Germinal center (tissue), 1 donor: ENCODE measurements around the gene SOHLH1.

Source experiments
- DNase-seq: peaks from one replicate; pipeline ENCODE4 v3.0.0; 2012; ENCODE audit warnings: mixed read lengths, low spot score

The SOHLH1 gene

DNA sequence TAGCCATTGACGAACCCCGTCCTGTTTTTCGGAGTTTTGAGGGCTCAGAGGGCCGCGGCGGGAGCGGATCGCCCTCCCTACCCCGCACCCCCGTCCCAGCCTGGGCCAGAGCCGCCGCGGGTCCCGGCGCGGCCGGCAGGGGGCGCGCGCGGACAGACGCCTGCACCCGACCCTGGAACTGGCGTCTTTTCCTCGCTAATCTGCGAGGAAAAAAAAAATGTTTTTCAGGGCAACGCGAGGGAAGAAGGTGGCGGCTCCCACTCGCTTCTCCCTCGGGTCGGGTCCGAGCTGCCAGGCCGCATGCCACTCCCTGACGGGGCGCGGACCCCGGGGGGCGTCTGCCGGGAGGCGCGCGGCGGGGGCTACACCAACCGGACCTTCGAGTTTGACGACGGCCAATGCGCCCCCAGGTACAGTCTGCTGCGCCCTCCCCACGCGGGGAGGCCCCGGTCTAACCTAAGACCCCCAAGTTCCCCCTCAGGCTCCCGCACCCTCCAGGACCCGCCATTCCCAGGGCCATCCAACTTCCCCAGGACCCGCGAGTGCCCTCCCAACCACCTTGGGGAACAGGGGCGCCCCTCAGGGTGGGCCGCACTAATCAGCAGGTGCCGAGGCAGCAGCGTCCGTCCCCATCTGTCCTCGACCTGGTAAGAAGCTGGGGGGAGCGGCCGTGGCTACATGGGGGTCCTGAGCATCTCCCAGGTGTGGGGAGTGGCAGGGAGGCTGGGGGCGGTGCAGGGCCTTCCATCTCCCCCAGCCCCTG, 2.9 kb upstream of the SOHLH1 start, which contains the start of gene KCNT1:
TSS of gene KCNT1 (plus strand) at position 227 of the 763 bp plus-strand sequence. CDS start at position 301, 74 bp downstream.
- peak; percentile 85 for DNase-seq

GRCh38 chr9:135701067-135701958, 2.0 kb upstream of the SOHLH1 start:
- DNase-seq = no peak

GRCh38 chr9:135700525-135700924, 1.2 kb upstream of the SOHLH1 start:
- no peak for DNase-seq

DNA sequence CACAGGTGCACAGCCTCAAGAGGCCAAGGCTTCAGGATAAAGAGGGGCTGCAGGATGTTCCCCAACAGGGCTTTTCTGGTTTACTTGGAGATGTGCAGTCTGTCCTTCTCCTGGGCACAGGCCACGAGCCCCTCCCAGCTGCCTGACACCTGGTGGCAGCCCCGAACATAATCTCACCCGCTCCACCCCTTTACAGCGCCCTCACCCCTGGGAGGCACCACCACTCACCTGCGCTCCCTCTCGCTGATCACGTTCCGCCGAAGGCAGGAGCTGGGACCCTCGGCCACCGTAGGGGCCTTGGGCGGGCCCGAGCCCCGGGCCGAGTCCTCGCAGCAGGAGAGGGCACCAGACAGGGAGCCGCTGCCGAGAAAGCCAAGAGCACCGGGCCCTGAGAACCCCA, 514 bp downstream of the SOHLH1 start:
- DNase-seq = no peak

DNA sequence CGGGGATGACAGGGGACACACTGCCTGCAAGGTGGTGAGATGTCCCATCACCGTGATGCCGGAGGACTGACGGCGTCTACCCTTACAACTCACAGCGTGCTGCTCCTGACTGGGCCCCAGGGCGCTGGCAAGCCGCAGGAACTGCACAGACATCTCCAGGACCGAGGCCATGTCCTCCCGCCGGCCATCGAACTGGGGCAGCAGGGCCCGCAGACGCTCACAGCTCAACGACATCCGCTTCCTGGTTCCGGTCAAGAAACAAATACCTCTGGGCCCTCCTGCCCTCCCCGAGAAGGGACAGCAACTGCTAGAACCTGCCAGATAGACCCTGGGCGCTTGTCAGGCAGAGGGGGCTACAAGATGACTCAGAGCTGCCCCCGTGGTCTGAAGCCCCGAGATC, 1.0 kb downstream of the SOHLH1 start:
- DNase-seq = no peak

DNA sequence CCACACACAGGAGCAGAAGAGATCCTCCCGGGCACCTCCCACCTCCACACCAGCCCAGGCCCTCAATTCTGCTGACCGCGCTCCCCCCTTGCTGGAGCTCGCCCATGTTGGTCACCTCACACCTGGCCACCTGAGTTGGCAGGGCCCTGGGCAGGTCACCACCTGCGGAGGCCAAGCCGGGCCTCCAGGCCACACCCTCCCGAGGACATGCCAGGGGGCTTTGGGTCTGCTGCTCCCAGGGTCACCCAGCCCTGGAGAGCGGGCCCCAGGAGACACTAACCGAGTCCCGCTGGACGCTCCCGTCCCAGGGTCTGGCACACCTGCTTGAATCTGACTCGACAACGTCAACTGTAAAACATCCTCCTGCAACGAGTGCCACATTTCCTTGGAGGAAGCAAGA, 2.1 kb downstream of the SOHLH1 start:
- DNase-seq = no peak

GRCh38 chr9:135696446-135696845, 2.8 kb downstream of the SOHLH1 start:
- DNase-seq = no peak

DNA sequence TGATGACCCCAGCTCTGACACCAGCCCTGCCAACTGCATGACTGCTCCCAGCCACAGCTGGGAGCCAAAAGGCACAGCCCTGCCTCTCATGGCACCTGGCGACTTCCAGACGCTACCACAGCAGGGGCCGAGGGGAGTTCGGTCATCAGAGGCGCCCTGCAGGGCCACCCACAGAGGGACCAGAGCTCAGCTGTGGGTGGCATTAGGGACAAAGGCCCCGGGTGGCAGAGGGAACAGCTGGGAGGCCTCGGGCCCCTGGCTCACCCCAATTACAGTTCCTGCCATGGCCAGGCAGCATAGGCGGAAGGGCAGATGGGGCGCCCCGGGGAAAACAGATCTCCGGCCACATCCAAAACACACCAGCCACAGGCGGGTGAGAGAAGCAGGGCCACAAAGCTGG, 3.6 kb downstream of the SOHLH1 start:
- DNase-seq = no peak

- DNase-seq = no peak
These were observed 4.2 kb downstream of the SOHLH1 start for GRCh38 chr9:135695036-135695435.

GRCh38 chr9:135694414-135694813, 4.9 kb downstream of the SOHLH1 start:
- no peak for DNase-seq

DNA sequence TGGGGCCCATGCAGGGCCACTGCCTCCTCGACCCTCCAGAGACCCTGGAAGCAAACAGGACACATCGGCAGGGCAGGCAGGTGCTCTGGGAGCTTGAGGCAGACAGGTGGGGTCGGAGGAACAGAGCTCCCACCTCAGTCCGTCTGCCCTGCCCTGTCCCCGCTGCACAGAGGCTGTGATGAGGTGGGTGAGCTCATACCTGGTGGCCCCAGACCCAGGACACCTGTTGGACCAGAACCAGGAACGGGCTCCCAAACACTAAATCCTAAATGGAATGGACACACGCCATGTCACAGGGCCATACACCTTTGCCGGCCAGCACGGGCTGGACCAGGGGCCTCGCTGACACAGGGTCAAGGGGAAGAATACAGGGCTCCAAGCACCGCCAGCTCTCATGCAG, 5.5 kb downstream of the SOHLH1 start:
- DNase-seq = no peak

- no peak for DNase-seq
These were observed 6.0 kb downstream of the SOHLH1 start for GRCh38 chr9:135693265-135693664.

DNA sequence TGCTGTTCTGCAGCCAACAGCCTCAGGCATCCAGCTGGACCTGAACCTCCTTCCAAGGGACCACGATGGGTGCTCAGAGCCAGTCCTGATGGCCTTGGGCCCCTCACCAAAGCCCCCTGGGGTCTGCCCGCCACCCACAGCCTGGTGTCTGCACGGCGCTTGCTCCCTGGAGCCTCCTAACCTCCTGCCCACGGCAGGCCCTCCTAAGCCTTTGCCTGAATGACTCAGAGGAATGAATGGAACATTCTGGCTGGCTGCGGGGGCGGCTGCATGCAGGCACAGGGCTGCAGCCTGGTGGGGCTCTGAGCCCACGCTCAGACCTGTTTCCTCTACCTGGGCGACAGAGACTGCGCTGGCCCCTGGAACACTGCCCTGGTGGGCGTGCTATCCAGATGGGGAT, 6.9 kb downstream of the SOHLH1 start:
- DNase-seq = no peak

DNA sequence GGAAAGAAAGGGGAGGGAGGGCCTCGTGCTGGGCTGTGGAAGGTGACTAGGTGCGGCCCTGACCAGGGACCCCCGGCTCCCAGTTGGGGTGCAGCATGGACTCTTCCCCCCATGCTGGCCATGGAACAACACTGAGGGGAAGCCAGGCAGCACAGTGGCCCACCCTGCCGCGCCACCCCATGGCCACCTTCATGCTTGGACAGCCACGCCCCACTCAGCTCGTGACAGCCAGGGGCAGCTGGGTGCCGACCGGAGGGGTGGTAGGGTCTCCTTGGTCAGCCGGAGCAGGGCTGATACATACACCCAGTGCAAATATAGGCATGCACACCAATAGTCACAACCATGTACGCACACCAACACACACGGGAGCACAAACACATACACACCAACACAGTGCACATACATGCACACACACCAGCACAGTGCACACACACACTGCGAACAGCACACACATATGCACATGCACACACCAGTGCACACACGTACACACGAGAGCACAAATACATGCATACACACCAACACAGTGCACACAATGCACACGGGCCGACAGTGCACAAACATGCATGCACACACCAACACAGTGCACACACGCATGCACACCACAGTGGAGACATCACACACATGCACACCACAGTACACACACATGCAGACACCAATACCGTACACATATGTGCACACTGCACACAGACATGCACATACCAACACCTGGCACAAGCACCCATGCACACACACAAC, 8.3 kb downstream of the SOHLH1 start:
- DNase-seq = no peak

DNA sequence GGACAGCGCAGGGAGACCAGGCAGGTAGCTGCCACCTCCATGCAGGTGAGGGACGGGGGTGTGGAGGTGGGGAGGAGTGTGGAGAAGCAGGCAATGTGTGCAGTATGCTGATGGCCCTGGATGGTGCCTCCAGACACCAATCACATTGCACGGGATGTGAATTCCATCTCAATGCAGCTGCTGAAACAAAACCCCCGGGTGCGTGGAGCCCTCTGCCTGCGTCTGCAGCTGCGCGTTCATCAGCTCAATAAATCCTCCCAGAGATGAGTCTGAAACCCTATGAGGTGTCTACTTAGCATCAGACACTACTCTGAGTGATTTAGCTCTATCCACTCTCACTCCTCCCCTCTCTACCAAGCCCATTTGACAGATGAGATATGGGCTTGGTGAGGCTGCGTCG, 10.3 kb downstream of the SOHLH1 start:
- no peak for DNase-seq

GRCh38 chr9:135687216-135687615, 12.1 kb downstream of the SOHLH1 start:
- DNase-seq = no peak

GRCh38 chr9:135684691-135685090, 14.6 kb downstream of the SOHLH1 start:
- DNase-seq = no peak

DNA sequence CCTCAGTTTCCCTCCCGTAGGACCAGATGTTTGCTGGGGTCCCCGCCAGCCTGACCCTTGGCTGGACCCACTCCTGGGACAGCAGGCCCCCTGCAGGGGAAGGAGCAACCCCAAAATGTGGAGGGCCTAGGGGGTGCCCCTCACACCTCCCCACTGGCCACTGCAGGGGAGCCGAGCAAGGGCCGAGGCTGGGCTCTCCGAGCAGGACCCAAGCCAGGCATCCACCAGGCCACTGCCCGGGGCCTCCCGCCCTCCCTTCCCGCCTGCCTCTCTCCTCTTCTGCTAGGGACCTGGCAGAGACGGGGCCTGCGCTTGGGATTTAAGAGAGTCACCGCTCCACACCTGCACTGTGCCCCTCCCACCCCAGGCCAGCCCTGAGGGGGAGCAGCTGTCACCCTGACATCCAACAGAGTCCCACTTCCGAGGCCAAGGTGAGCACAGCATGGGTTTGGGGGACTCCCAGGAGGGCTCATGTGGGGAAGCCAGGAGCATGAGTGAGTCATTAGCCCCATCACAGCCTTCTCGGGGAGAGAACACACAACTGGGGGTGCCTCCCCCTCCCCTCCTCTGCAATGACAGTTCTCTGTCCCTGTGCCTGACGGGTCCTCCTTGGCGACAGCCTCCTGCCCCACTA, 15.8 kb downstream of the SOHLH1 start:
- DNase-seq = no peak

- DNase-seq = no peak
These were observed 18.1 kb downstream of the SOHLH1 start for GRCh38 chr9:135681161-135681560.

DNA sequence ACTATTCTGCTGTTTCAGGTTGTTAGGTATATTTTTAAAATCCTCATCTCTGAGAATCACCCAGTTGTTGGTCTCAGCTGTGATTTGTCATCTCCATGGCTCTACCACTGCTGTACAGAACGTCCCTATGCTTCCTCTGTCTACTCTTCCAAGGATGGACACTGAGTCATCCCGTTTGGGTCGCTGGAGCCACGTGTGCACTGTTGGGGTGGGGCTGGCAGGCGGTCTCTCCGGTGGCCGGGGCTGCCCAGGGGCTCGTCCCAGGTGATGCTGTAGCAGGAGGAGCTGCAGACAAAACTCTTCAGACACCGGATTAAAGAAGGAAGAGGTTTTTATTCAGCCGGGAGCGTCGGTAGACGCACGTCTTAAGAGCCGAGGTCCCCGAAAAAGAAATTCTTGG, 19.2 kb downstream of the SOHLH1 start:
- DNase-seq = no peak

GRCh38 chr9:135678236-135679017, 20.9 kb downstream of the SOHLH1 start:
- no peak for DNase-seq
